ENCODE measurements around the gene RNF14.

RNF14 gene

DNA sequence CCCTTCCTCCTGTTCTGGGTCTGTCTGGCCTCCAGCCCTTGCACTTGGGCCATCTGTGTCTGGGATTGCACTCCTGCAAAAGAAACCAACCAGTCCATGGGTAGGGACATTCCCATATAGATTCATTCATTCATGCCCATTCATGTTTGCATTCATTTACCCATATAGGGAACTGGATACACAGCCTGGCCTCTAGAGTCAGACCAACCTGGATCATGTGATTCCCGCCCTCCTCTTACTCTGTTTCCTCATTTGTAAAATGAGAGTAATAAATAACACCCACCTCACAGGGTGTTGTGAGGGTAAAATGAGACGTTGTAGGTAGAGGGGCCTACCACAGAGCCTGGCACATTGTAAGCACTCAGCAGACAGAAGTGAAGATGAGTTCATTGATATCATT is 19.4 kb upstream of the RNF14 start:
- no peak for DNase-seq

DNA sequence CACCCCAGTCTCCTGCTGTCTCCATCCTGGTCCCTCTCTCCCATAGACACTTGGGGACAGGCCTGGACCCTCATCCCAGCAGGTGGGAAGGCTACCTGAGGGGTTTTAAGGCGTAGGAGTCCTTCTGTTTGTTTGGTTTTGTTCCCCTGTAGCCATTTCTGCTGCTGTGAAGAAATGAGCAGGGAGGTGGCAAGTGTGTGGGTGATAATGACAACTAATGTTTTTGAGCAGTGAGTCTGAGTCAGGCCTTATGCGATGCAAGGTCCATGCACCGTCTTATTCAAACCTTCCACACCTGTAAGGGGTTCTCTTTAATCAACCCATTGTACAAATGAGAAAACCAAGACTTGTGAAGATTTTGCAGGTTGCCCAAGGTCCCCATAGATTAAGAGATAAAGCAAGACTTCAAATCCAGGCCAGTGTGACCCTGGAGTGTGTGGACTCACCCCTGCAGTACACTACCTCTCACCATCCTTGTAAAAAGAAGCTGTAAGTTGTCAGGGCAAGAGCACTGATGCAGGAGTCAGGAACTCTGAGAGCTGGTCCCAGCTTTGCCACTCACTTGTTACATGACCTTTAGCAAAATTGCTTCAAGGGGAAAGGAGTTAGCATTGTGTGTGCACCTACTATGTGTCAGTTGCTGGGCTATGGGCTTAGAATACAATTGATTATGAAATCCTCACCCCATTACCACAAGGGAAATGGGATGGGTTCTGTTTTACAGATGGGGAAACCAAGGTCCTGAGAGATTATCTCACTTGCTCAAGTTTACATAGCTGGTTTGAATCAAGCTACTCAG is 18.5 kb upstream of the RNF14 start:
- no peak for DNase-seq

DNA sequence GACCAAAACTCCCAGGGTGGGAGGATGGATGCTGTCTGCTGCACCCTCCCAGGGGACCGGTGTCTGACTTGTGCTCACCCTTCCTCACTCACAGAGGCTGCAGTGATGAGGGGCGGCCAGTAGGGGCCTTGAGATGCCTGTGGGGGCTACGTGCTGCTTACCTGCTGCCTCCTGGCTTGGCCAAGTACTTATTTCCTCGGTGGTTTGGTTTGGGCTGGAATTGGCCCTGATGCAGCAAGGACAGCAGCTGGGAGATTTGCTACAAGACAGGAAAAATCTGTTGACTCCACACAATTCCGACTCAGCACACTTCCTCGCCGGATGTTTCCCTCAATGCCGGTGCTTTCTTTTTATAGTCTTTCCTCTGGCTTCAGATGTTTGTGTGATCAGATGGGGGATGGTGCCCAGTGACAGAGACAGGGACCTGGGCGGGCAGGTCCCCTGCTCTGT is 17.5 kb upstream of the RNF14 start:
- peak in 1 of 2 donors; percentile 18 for DNase-seq

DNA sequence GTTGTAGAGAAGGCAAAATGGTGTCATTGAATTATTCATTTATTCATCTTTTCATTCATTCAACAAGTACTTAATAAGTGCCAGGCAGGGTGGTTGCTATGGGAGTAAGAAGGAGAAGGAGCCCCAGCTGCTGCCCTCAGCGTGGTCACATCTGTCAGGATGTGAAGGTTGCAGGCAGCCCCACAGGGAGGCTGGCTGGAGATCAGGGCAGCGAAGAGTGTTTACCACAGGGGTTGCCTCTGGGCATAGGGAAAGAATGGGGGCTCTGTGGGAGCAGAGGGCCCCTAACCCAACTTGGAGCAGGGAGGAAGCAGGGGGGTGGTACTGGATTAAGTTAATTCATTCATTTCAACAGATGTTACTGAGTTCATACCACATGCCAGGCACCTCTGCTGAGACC is 16.9 kb upstream of the RNF14 start:
- no peak for DNase-seq

DNA sequence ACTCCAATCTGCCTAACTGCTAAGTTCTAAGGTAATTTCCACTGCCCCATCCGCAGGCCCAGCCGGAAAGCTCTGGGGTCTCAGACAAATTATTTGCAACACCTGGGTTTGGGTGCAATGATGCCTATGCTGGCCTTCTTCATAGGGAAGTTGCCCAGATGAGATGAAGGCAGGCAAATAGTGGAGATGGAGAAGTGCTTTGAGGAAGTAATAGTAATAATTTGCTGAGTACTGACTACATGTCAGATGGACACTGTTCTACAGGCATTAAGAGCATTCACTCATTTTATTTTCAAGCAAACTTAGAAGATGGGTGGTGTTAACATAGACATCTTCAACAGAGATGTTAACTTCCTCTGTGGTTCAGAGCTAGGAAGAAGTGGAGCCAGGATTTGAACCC is 14.7 kb upstream of the RNF14 start:
- no peak for DNase-seq

DNA sequence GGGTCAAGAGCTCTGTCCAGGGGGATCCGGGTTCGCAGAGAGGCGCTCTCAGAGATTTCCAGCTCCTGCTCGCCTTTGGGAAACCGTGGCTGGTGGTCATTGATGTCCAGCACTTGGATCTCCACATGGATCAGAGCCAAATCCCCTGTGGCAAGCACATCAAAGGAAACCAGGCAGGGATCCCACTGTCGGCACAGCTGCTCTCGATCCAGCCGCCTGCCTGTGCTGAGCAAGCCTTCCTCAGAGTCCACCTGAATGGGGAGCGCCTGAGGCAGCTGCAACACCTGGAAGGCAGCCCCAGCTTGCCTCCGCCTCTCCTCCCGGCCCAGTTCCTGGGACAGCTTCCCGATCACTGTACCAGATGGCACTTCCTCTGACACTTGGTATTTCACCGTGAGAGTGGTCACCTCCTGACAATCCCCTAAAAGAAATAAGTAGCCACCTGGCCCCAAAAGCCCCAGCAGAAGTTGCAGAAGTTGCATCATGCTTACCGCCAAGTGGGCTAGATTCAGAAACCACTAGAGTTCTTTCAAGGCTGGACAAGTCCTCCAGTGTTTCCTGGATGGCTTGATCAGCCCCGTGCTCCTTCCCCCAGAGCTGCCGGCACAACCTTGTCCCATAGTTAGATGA is 11.4 kb upstream of the RNF14 start:
- no peak for DNase-seq

DNA sequence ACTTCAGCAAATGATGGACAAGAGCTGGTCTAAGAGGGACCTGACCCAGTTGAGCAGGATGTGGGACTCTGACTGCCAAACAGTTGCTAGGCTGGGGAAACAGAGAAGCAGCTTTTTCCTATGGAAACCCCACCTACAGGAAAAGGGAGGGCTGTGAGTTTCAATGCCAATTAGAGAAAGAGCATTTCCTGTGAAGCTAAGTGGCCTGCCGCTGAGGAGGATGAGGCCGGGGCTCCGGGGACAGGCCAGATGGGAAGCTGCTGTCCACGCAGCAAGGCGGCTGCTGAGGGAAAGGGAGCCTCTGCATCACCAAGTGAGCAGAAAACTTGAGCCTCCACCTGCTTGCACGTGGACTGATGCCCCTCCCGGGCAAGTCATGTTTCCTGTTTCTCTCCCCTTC is 10.8 kb upstream of the RNF14 start, which contains the start of gene PCDH12:
Gene PCDH12 (minus strand): TSS at position 90 of the 400 bp plus-strand sequence. CDS start 351 bp downstream, outside the sequence.
- DNase-seq = no peak

DNA sequence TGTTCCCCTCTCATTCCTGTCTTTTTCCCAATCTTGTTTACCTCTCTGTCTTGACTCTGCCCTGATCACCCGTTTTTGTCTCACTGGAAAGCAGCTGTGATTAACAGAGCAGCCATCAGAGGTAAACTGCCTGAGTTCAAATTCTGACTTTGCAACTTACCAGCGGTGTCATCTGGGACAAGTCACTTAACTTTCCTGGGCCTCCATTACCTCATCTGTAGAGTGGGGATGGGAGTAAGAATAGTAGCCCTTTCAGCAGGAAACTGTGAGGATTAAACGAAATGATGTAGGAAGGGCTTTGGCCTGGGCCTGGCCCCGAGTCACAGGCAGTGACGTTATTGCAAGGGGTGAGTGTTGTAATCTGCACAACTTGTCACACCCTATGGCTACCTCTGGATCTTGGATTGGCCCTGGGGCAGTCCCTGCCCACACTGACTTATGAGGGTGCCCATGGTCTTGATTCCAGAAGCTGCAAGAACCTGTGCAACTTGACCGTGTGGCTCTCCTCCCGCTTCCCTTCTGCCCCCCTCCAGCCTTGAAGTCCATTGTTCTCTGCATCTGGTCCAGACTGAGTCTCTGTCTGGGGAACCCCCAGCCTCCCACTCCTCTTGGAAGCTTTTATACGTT is 10.2 kb upstream of the RNF14 start:
- peak in 1 of 2 donors; percentile 62 for DNase-seq

DNA sequence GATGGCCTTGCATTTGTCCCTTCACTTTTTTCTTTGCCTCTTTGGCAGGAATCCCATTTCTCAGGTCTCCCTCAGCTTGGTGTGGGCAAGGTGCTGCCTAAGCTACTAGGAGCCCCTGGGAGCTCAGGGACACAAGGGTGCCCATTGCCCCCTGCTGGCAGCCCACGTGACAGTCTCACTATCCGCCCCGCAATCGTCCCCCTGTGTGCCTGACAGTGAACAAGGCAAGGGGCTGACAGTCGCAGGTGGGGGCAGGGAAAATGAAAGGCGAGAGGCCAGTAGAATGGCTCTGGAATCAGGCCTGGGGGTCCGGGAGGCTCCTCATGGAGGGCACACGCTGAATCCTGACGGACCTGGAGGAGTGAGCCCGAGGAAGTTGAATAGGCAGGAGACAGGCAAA is 8.9 kb upstream of the RNF14 start:
- DNase-seq = peak in 1 of 2 donors; percentile 22

DNA sequence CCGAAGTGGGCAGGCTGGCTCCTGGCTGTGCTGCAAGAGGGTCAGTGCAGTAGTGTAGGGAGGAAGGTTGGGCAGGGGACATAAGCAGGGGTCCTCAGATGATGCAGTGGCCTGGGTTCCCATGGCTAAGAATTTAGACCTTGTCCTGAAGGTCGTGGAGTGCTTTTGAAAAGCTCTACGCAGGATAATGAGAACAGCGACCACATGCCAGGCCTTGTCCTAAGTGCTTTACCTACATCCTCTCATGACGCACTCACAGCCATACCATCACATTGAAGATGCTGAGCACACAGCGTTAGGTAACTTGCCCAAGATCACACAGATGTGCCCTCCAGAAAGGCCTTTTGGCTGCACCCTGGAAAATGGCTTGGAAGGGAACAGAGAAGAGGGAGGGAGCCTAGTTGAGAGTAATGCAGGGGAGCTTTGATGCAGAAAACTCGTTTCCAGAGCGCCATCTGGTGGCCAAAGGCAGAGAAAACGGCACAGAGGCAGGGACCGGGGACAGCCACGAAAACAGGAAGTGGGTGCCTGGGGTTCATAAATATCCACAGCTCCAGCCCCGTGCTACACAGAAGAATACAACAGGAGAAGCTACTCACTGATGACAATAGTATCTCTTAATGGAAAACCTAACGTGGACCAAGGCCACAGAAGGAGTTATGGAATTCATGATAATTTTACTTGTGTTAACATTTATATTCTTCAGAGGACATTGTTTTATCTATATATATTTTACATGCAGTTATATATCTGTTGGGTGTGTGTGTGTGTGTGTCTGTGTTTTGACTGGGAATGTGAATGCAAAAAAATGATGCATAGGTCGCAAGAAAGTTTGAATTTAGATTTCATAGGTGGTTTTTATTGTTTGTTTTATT is 8.2 kb upstream of the RNF14 start:
- peak; percentile 89 to 91 for DNase-seq

DNA sequence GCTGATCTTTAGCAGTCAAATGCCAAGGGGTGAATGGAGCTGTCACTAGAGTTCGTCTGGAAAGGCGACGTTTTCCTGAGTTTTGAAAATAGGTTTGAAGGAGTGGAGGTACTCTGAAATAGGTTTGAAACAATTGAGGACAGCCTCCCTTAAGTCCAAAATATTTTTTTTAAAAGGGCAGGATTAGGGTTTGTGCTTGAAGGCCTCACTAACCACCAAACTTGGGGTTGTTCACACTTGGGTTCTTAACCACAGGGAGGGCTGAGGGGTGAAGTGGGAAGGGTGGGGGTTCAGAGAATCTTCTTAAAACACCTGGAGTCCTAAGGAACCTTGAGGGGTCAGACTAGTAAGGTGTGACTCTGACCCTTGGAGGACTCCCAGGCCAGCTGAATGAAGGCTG is 7.4 kb upstream of the RNF14 start:
- DNase-seq = no peak

DNA sequence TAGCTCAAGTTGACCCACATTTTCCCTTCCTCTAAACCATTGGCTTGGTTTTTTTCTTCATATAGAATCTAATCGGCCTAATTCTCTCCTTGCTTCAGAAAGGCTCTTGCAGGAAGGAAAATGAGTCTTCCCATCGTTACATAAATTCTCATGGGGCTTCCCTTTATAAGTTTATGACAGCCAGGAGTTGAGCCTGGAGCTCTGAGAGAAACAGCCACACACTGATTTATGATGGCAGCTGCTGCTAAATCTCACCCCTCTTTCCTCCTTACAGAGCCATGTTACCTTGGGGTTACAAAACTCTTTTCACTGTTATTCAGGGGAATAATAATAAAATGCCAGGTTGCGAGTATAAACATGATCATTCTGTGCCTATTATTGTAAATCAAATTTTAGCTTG is 5.2 kb upstream of the RNF14 start:
- DNase-seq = no peak

DNA sequence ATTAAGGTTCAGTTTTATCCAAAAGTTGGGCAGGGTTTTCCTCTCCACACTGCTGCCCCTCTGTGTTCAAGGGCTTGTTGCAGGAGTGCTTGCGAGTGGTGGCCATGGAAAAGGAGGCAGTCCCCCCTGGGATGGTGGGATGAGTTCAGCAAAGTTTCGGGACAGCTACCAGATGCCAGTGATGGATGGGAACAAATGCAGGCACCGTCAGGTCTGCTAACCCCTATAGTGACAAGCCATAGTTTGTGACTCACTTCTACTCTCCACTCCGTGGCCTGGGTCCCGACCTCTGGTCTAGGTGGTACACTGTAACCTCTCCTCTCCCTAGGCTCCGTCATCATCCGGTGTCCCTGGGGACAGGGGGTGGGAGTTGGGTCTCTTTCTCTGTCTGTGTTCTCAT is 3.8 kb upstream of the RNF14 start:
- no peak for DNase-seq

DNA sequence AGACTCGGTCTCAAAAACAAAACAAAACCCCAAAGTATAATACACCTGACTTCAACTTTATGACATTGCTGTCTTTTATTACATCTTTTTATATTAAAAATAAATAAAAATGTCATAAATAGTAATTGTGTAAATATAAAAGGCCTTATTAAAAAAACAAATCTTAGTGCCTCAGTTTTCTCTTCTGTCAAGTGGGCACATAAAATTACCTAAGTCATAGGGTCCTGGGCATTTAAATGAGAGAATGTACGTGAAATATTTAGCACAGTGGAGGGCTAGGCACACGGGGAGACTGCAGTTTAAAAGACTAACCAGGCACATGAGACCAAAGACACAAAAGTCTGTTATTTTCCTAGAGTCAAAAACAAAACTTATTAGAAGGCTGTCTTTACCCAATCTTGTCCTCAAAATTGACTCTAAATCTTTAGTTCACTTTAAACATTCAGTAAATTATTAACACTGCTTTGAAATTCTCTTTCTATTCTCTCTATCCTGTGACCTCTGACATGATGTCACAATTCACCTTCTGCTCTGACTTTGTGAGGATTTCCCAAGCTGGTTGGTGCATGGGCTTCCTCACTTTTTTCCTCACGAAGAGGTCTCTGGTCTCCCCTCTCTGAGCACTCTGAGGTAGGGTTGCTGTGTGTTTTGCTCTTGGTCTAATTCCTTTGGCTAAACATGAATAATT is 2.5 kb upstream of the RNF14 start:
- no peak for DNase-seq

DNA sequence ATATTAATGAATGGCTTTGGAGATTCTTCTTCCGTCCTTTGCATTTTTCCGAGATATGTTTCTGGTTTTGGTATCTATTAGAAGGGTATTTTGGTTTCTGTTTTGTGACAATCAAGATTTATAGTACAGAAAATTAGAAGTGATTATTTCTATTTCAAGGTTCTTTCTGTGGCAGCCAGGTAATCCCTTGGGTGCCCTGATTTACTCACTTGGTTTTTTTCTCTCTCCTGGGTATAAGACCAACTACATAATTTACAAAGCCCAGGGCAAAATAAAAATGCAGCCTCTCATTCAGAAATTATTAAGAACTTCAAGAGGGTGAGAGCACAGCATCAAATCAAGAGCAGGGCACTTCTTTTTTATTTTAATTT is 2.0 kb upstream of the RNF14 start:
- no peak for DNase-seq

DNA sequence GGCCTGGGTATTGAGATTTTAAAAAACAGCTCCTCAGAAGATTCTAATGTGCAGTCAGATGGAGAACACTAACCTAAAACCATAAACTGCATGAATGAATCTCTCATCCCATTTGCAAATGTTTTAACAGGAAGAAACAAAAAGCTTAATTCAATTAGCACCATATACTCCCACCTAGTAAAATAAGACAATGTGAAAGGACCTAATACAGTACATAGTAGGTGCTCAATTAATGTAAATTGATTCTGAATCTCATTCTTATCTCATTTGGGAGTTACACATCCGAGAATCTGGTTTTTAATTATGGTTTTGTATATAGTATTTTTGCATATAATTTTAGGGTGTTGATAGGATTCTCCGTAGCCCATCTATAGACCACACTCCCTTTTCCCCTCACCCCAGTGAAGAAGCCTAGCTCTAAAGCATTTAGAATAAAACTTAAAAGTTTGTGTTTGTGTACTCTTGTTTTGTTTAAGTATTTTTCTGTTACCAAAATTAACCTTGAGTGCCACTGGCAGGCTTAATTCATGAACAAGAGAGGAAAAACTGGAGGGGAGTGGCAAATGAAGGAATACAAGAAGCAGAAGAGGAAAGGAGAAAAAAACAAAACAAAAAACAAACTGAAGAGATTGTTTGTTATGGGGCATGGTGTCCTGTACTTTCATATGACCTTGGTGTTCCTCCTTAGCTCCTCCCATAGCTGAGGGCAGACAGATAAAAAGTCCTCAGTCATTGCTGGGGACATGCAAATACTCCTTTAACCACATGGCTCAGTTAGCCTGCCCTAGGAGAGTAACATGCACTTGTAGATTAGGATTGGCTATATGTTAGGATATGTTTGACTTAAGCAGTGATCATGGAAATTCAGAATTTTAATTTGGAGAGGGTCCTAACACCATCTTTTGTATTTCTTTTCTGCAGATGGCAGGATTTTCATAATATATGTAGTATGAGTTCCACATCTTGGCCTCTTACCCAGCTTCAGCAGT is 1.2 kb downstream of the RNF14 start:
- DNase-seq = no peak

DNA sequence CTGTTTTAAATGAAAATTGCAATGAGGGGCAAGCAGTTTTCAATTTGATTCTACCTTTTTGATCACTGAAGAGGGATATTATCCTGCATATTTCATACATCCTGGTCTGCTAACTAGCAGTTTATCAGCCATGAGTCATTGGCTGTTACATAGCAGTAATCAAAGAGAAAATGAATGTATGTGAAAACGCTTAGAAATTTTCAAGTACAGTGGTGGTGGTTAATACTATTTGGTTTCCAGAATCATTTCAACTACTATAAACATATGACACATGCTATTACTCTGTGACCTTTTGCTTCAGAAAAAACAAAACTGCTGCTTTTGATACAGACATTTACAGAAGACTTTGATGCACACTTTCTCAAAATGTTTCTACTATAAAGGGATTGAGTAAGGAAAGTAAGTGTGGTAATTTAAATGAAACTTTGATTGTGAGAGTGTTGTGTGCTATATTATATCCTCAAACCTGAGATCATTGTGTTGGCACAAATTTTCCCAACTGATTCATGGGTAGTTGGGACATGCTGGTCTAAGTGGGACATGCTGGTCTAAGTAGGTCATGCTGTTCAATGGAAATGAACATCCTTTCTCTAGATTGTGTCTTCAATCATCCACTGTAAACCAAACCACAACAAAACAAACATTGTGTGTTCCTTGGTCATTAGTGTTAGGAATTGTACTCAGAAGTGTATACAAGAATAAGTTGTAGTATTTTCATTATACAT is 5.1 kb downstream of the RNF14 start:
- DNase-seq = no peak

DNA sequence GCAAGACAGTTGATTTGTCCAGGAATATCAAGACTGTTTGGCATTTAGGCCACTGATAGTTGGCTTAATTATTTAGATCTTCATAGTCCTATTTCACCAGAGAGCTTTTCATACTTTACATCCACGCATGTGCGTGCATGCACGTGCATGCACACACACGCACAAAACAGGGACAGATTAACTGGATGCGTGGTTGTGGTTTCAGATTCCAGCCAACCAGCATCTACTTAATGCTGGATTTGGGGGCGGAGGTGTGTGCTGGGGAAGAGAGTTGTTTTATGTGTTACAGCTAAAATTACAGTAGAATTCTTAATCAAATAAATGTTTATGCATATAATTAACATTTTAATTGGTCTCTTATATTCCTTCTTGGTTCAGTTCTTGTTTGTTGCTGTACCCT is 7.3 kb downstream of the RNF14 start:
- no peak for DNase-seq

DNA sequence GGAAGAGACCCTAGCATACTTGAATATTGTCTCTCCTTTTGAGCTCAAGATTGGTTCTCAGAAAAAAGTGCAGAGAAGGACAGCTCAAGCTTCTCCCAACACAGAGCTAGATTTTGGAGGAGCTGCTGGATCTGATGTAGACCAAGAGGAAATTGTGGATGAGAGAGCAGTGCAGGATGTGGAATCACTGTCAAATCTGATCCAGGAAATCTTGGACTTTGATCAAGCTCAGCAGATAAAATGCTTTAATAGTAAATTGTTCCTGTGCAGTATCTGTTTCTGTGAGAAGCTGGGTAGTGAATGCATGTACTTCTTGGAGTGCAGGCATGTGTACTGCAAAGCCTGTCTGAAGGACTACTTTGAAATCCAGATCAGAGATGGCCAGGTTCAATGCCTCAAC is 9.5 kb downstream of the RNF14 start:
- no peak for DNase-seq

DNA sequence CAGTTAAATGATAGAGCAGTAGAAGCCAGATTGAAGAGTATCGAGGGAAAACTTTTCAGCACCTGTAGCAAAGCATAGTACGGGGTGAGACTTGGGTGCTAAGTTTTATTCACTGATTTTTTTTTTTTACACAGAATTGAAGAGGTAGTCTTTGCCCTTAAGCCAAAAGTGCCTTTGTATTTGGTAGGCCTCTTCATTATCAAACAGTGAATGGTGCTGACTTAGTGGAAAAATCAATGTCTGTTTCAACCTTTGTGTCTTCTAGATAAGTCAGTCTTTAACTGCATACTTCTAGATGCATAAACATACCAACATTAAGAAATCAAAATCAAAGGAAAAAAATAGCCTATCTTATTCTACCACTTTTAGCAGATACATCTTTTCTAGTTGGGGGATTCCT is 13.7 kb downstream of the RNF14 start:
- no peak for DNase-seq

DNA sequence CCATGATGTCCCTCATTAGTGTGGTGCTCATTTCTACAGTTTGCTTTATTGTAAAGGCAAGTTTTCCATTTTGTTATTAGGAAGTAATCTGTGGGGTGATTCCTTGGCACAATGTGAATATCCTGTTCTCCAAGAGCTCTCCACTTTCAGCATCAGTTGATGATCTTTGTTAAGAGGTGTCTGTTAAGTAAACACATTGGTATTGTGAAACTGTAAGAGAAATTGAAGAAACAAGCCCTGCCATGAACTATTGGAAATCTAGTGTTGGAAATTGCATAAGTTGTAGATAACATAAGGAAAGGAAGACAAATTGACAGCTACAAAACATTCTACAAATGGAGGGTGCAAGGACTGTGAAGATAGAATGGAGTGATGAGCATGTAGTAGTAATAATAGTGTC is 17.2 kb downstream of the RNF14 start:
- no peak for DNase-seq

Measured in CD4-positive, alpha-beta T cell treated with Interleukin-1 beta for 1 hour (primary cell).